Measurements from ENCODE around the gene CADM2.

Gene CADM2

GRCh38 chr3:85159376-85159775, 200.6 kb downstream of the CADM2 start:
- Histone ChIP-seq H3K4me1 (no peaks in the 10 kb centered on the region), H3K9ac (no peak overlapping the region), H3K9me3 (replicated peaks in 1 of 11) (no peaks in the 10 kb centered on the region), H3K4me3 (no peak overlapping the region), H3K27ac (no peak overlapping the region), H3K27me3 (no peaks in the 10 kb centered on the region), H4K20me1 (no peaks in the 10 kb centered on the region), H3K36me3 (no peaks in the 10 kb centered on the region), H3K4me2 (no peak overlapping the region)
- TF ChIP-seq Cebpa-rat (IDR thresholded peaks at IDR 0.05) = no peak

- Histone ChIP-seq H3K4me3 (no peak overlapping the region), H3K4me2 (no peak overlapping the region), H3K36me3 (no peaks in the 10 kb centered on the region), H3K9ac (no peak overlapping the region), H3K4me1 (no peaks in the 10 kb centered on the region), H4K20me1 (no peaks in the 10 kb centered on the region), H3K27me3 (no peaks in the 10 kb centered on the region), H3K27ac (no peak overlapping the region), H3K9me3 (replicated peaks in 1 of 11) (no peaks in the 10 kb centered on the region)
- no peak for TF ChIP-seq Cebpa-rat (IDR thresholded peaks at IDR 0.05)
Measured at GRCh38 chr3:85161544-85161943, 202.8 kb downstream of the CADM2 start.

GRCh38 chr3:85162905-85163304, 204.1 kb downstream of the CADM2 start:
- H3K9me3 ChIP-seq (replicated peaks in 1 of 11) = no peaks in the 10 kb centered on the region
- no peak overlapping the region for H3K4me2 ChIP-seq
- H3K27ac ChIP-seq = no peak overlapping the region
- H3K9ac ChIP-seq = no peak overlapping the region
- H3K36me3 ChIP-seq = no peaks in the 10 kb centered on the region
- H3K4me1 ChIP-seq = no peaks in the 10 kb centered on the region
- H3K27me3 ChIP-seq = no peaks in the 10 kb centered on the region
- H4K20me1 ChIP-seq = no peaks in the 10 kb centered on the region
- TF ChIP-seq Cebpa-rat (IDR thresholded peaks at IDR 0.05) = no peak
- H3K4me3 ChIP-seq = no peak overlapping the region

- Histone ChIP-seq H3K27me3 (no peaks in the 10 kb centered on the region), H3K36me3 (no peaks in the 10 kb centered on the region), H3K4me3 (no peak overlapping the region), H3K4me2 (no peak overlapping the region), H4K20me1 (no peaks in the 10 kb centered on the region), H3K9me3 (replicated peaks in 1 of 11) (no peaks in the 10 kb centered on the region), H3K27ac (no peak overlapping the region), H3K9ac (no peak overlapping the region), H3K4me1 (no peaks in the 10 kb centered on the region)
- TF ChIP-seq Cebpa-rat (IDR thresholded peaks at IDR 0.05) = no peak
Measured at GRCh38 chr3:85164436-85164835, 205.6 kb downstream of the CADM2 start.

GRCh38 chr3:85167576-85167975, 208.8 kb downstream of the CADM2 start:
- no peak overlapping the region for H3K4me2 ChIP-seq
- no peak overlapping the region for H3K4me3 ChIP-seq
- H3K9ac ChIP-seq = no peak overlapping the region
- H3K9me3 ChIP-seq (replicated peaks in 1 of 11) = no peaks in the 10 kb centered on the region
- H3K27ac ChIP-seq = no peak overlapping the region
- H3K36me3 ChIP-seq = no peaks in the 10 kb centered on the region
- no peaks in the 10 kb centered on the region for H4K20me1 ChIP-seq
- H3K27me3 ChIP-seq = no peaks in the 10 kb centered on the region
- H3K4me1 ChIP-seq = no peaks in the 10 kb centered on the region
- TF ChIP-seq Cebpa-rat (IDR thresholded peaks at IDR 0.05) = no peak

- no peaks in the 10 kb centered on the region for H3K36me3 ChIP-seq
- no peak overlapping the region for H3K4me3 ChIP-seq
- no peaks in the 10 kb centered on the region for H3K27me3 ChIP-seq
- no peak overlapping the region for H3K9ac ChIP-seq
- no peaks in the 10 kb centered on the region for H3K4me1 ChIP-seq
- H3K4me2 ChIP-seq = no peak overlapping the region
- H3K9me3 ChIP-seq (replicated peaks in 1 of 11) = no peaks in the 10 kb centered on the region
- TF ChIP-seq Cebpa-rat (IDR thresholded peaks at IDR 0.05) = no peak
- no peaks in the 10 kb centered on the region for H4K20me1 ChIP-seq
- H3K27ac ChIP-seq = no peak overlapping the region
Measured at GRCh38 chr3:85170646-85171045, 211.9 kb downstream of the CADM2 start.

GRCh38 chr3:85171976-85172375, 213.2 kb downstream of the CADM2 start:
- H3K4me3 ChIP-seq = no peak overlapping the region
- no peaks in the 10 kb centered on the region for H4K20me1 ChIP-seq
- H3K9me3 ChIP-seq (replicated peaks in 1 of 11) = no peaks in the 10 kb centered on the region
- H3K27me3 ChIP-seq = no peaks in the 10 kb centered on the region
- no peaks in the 10 kb centered on the region for H3K4me1 ChIP-seq
- H3K36me3 ChIP-seq = no peaks in the 10 kb centered on the region
- H3K4me2 ChIP-seq = no peak overlapping the region
- TF ChIP-seq Cebpa-rat (IDR thresholded peaks at IDR 0.05) = no peak
- no peak overlapping the region for H3K27ac ChIP-seq
- H3K9ac ChIP-seq = no peak overlapping the region

- Histone ChIP-seq H3K4me1 (no peaks in the 10 kb centered on the region), H3K9me3 (replicated peaks in 1 of 11) (no peaks in the 10 kb centered on the region), H3K4me2 (no peak overlapping the region), H3K4me3 (no peak overlapping the region), H3K9ac (no peak overlapping the region), H3K27ac (no peak overlapping the region), H4K20me1 (no peaks in the 10 kb centered on the region), H3K36me3 (no peaks in the 10 kb centered on the region), H3K27me3 (no peaks in the 10 kb centered on the region)
- no peak for TF ChIP-seq Cebpa-rat (IDR thresholded peaks at IDR 0.05)
Measured at GRCh38 chr3:85176799-85177198, 218.0 kb downstream of the CADM2 start.

- H3K4me1 ChIP-seq = no peaks in the 10 kb centered on the region
- H3K4me2 ChIP-seq = no peak overlapping the region
- no peaks in the 10 kb centered on the region for H4K20me1 ChIP-seq
- H3K9ac ChIP-seq = no peak overlapping the region
- H3K4me3 ChIP-seq = no peak overlapping the region
- no peak overlapping the region for H3K27ac ChIP-seq
- no peaks in the 10 kb centered on the region for H3K27me3 ChIP-seq
- no peak for TF ChIP-seq Cebpa-rat (IDR thresholded peaks at IDR 0.05)
- no peaks in the 10 kb centered on the region for H3K9me3 ChIP-seq (replicated peaks in 1 of 11)
- no peaks in the 10 kb centered on the region for H3K36me3 ChIP-seq
Measured at GRCh38 chr3:85182975-85183752, 224.4 kb downstream of the CADM2 start.

- H3K27ac ChIP-seq = no peak overlapping the region
- no peaks in the 10 kb centered on the region for H3K9me3 ChIP-seq (replicated peaks in 1 of 11)
- H3K4me1 ChIP-seq = no peaks in the 10 kb centered on the region
- no peak overlapping the region for H3K9ac ChIP-seq
- TF ChIP-seq Cebpa-rat (IDR thresholded peaks at IDR 0.05) = no peak
- H4K20me1 ChIP-seq = no peaks in the 10 kb centered on the region
- H3K4me2 ChIP-seq = no peak overlapping the region
- H3K27me3 ChIP-seq = no peaks in the 10 kb centered on the region
- H3K4me3 ChIP-seq = no peak overlapping the region
- no peaks in the 10 kb centered on the region for H3K36me3 ChIP-seq
Measured at GRCh38 chr3:85185495-85185894, 226.7 kb downstream of the CADM2 start.

Data from BLaER1 treated with 17β-estradiol and CSF1 and Interleukin-3, amounts not matched to agents 10 nM and 100 nM (cell line).